Fibroblast of lung (primary cell): ENCODE measurements around the gene ECHS1. TPM values are rescaled to one million over a fixed set of nuclear protein-coding genes. Genes with fewer than 3 reads are reported as not detected.
"Not testable (repeated sequence)": the region's sequence is repeated elsewhere in the genome, so short reads cannot be mapped to it uniquely, and the experiment has no call there.

Experiments
- DNase-seq, 2 donors: peaks; one replicate each; pipeline versions ENCODE4 v3.0.0 to v3.0.0-alpha.2; 2010; ENCODE audit warnings: low read depth in 2 of 2
- H2AFZ ChIP-seq: 2 replicates; pipeline ENCODE4 v1.5.1; 2012; ENCODE audit warnings: low read length, control low read depth, inconsistent platforms
- H3K27ac ChIP-seq: 2 replicates; pipeline ENCODE4 v1.5.1; 2011; ENCODE audit warnings: low read length, control low read depth; ENCODE audit not compliant: insufficient read depth
- H3K27me3 ChIP-seq: 2 replicates; pipeline ENCODE4 v1.5.1; 2011; ENCODE audit warnings: mild to moderate bottlenecking, low read length; ENCODE audit not compliant: control insufficient read depth, insufficient read depth
- H3K36me3 ChIP-seq: 2 replicates; pipeline ENCODE4 v1.5.1; 2011; ENCODE audit warnings: low read length; ENCODE audit not compliant: control insufficient read depth, insufficient read depth
- H3K4me1 ChIP-seq: 2 replicates; pipeline ENCODE4 v1.5.1; 2011; ENCODE audit warnings: low read length; ENCODE audit not compliant: control insufficient read depth, insufficient read depth; ENCODE audit errors: extremely low read depth
- H3K4me2 ChIP-seq: 2 replicates; pipeline ENCODE4 v1.5.1; 2011; ENCODE audit warnings: low read length, control low read depth; ENCODE audit not compliant: insufficient read depth; ENCODE audit errors: extremely low read depth
- H3K4me3 ChIP-seq, 4 experiments: fragments of 200-600 bp in 1 of 4; sonication (generic) in 1 of 4; replicated peaks in 1 of 4; 2 replicates each; pipeline ENCODE4 v1.5.1; 2011 to 2016; ENCODE audit warnings: low read length in 4 of 4, low read depth in 3 of 4, mild to moderate bottlenecking in 3 of 4, control low read depth in 2 of 4, inconsistent platforms in 1 of 4, mixed read lengths in 1 of 4; ENCODE audit not compliant: insufficient read depth in 1 of 4; ENCODE audit errors: control extremely low read depth in 1 of 4
- H3K79me2 ChIP-seq: 2 replicates; pipeline ENCODE4 v1.5.1; 2012; ENCODE audit warnings: mild to moderate bottlenecking, low read length, inconsistent platforms; ENCODE audit not compliant: control insufficient read depth, insufficient read depth
- H3K9ac ChIP-seq: 2 replicates; pipeline ENCODE4 v1.5.1; 2011; ENCODE audit warnings: mild to moderate bottlenecking, low read length, control low read depth; ENCODE audit not compliant: insufficient read depth
- H3K9me3 ChIP-seq: 2 replicates; pipeline ENCODE4 v1.5.1; 2012; ENCODE audit warnings: low read depth, low read length; ENCODE audit not compliant: control insufficient read depth, insufficient read depth
- H4K20me1 ChIP-seq: 2 replicates; pipeline ENCODE4 v1.5.1; 2011; ENCODE audit warnings: low read length; ENCODE audit not compliant: control insufficient read depth, insufficient read depth; ENCODE audit errors: extremely low read depth
- EZH2 ChIP-seq: IDR thresholded peaks from 2 replicates; pipeline ENCODE4 v1.5.1; 2012; ENCODE audit warnings: low read length, control low read depth, mild to moderate bottlenecking; ENCODE audit errors: missing control alignments
- polyA plus RNA-seq, 2 donors: library from polyadenylated mRNA; depleted of rRNA in 1 of 2; stranded (reverse) in 1 of 2; unstranded in 1 of 2; fragments of >200 nt; gene quantifications; 2 replicates each; pipeline ENCODE4 v1.2.1, GENCODE V29; 2011 to 2012; ENCODE audit warnings: missing spikeins in 1 of 2
- total RNA-seq: library from RNA; depleted of rRNA; stranded (reverse); fragments of >200 nt; gene quantifications from 2 replicates; pipeline ENCODE4 v1.2.1, GENCODE V29; 2014
- TF ChIP-seq, protein P1 (sequence below), 2 donors: IDR thresholded peaks in 1 of 2; conservative IDR thresholded peaks in 1 of 2; 1 replicate in 1 of 2; 2 replicates in 1 of 2; pipeline ENCODE4 v1.5.1; 2011 to 2012; ENCODE audit warnings: low read length in 2 of 2, control low read depth in 1 of 2, inconsistent platforms in 1 of 2, low read depth in 1 of 2, mild to moderate bottlenecking in 1 of 2

ECHS1 gene
- total and polyA plus RNA-seq, 2 donors (not counting 1 experiment from before 2014, with no cell fraction given): 63.9 to 71.9 TPM

DNA sequence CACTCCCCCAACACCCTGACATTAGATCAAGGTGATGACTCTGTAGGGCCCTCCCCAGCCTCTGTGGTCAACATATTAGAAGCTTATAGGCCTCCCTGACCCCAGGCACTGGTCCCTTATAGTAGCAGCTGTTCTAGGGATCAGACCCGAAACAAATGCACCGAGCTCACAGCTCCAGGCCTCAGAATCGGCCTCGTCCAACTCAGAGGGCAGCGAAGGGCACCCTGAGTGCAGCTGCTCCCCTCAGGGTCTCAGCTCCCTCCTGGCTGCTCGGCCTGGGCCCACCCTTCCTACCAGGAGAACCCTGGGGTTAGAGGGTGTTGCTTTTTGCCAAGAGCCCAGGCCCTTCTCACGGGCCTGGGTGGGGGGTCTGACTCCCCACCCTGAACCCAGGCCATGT lies 5.0 kb downstream of the ECHS1 start:
- Histone ChIP-seq H3K4me3 (no peak overlapping the region), H3K4me1 (no peaks in the 10 kb centered on the region), H3K36me3 (peaks cover 26% of the 10 kb centered on the region), H4K20me1 (no peaks in the 10 kb centered on the region), H3K9ac (no peak overlapping the region), H3K79me2 (peaks cover 1% of the 10 kb centered on the region), H3K4me2 (no peak overlapping the region), H2AFZ (no peak overlapping the region), H3K27me3 (no peaks in the 10 kb centered on the region), H3K9me3 (no peaks in the 10 kb centered on the region), H3K27ac (no peak overlapping the region)
- TF ChIP-seq EZH2: no peak
- TF ChIP-seq, protein P1, sequence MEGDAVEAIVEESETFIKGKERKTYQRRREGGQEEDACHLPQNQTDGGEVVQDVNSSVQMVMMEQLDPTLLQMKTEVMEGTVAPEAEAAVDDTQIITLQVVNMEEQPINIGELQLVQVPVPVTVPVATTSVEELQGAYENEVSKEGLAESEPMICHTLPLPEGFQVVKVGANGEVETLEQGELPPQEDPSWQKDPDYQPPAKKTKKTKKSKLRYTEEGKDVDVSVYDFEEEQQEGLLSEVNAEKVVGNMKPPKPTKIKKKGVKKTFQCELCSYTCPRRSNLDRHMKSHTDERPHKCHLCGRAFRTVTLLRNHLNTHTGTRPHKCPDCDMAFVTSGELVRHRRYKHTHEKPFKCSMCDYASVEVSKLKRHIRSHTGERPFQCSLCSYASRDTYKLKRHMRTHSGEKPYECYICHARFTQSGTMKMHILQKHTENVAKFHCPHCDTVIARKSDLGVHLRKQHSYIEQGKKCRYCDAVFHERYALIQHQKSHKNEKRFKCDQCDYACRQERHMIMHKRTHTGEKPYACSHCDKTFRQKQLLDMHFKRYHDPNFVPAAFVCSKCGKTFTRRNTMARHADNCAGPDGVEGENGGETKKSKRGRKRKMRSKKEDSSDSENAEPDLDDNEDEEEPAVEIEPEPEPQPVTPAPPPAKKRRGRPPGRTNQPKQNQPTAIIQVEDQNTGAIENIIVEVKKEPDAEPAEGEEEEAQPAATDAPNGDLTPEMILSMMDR (conservative IDR thresholded peaks at IDR 0.05 in 1 of 2, IDR thresholded peaks at IDR 0.05 in 1 of 2; ENCODE audit: low read depth in 1 of 2, low read length in 2 of 2): no peak
- no peak for DNase-seq

DNA sequence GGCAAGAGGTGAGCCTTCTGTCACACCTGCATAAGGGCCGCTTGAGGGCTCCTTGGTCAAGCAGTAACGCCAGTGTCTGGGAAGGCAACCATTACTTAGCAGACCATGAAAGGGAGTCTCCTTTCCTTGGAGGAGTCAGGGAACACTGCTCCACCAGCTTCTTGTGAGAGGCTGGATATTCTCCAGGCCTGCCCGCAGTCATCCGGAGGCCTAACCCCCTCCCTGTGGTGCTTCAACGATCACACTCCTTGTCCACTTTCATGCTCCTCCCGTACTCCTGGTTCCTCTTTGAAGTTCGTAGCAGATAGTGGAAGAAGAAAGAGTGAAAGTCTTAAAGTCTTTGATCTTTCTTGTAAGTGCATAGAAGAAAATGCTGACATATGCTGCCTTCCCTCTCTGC lies 5.7 kb downstream of the ECHS1 start:
- not testable (repeated sequence) for H3K4me1 ChIP-seq, H3K9me3 ChIP-seq, H3K4me2 ChIP-seq, H2AFZ ChIP-seq, H4K20me1 ChIP-seq, H3K27ac ChIP-seq, H3K27me3 ChIP-seq, H3K4me3 ChIP-seq, H3K9ac ChIP-seq, H3K79me2 ChIP-seq, DNase-seq
- peaks cover 28% of the 10 kb centered on the region for H3K36me3 ChIP-seq

- H3K27me3 ChIP-seq: no peaks in the 10 kb centered on the region
- no peak overlapping the region for H3K9ac ChIP-seq
- H3K27ac ChIP-seq: no peak overlapping the region
- no peaks in the 10 kb centered on the region for H3K79me2 ChIP-seq
- no peak overlapping the region for H2AFZ ChIP-seq
- no peaks in the 10 kb centered on the region for H3K4me1 ChIP-seq
- DNase-seq: no peak
- TF ChIP-seq EZH2: no peak
- TF ChIP-seq, protein P1 (conservative IDR thresholded peaks at IDR 0.05 in 1 of 2, IDR thresholded peaks at IDR 0.05 in 1 of 2; ENCODE audit: low read depth in 1 of 2, low read length in 2 of 2): no peak
- H3K9me3 ChIP-seq: no peaks in the 10 kb centered on the region
- no peak overlapping the region for H3K4me2 ChIP-seq
- no peaks in the 10 kb centered on the region for H4K20me1 ChIP-seq
- H3K36me3 ChIP-seq: peaks cover 28% of the 10 kb centered on the region
- H3K4me3 ChIP-seq: no peak overlapping the region
These were observed 6.4 kb downstream of the ECHS1 start for GRCh38 chr10:133366751-133367150.
